GM12878 (cell line): ENCODE measurements around the gene CXXC5. TPM values are rescaled to one million over a fixed set of nuclear protein-coding genes. Genes with fewer than 3 reads are reported as not detected.

Experiments used
- ATAC-seq: fragments of 200-7000 bp; cut with Tn5 transposase; 3 replicates; pipeline ENCODE4 v1.9.1; 2020; ENCODE audit warnings: mild to moderate bottlenecking, moderate library complexity
- BruUV-seq: library from RNA; stranded (reverse); fragments of 400-500 nt; replicated peaks from 2 replicates; lab custom pipeline; 2021; lab: Mats Ljungman, UMichigan
- CTCF ChIA-PET: fragments of 300-600 bp; sonication (Branson Sonifier 250); formaldehyde crosslinking; extraction: SDS; loops from one replicate; lab custom pipeline; 2021; ENCODE audit warnings: inconsistent platforms; lab: Yijun Ruan, JAX
- POLR2A ChIA-PET: fragments of 350-600 bp; formaldehyde crosslinking; extraction: SDS; loops from one replicate; lab custom pipeline; 2021; ENCODE audit warnings: inconsistent platforms; lab: Charles Lee
- RAD21 ChIA-PET: fragments of 300-600 bp; sonication (Branson Sonifier 250); formaldehyde crosslinking; loops from one replicate; lab custom pipeline; 2023; ENCODE audit warnings: antibody characterized with exemption; ENCODE audit not compliant: unreplicated experiment; lab: Charles Lee
- SMC1A ChIA-PET: fragments of 300-600 bp; sonication (Branson Sonifier 250); formaldehyde crosslinking; loops from one replicate; lab custom pipeline; 2023; ENCODE audit not compliant: unreplicated experiment, uncharacterized antibody; lab: Charles Lee
- DNase-seq: peaks from one replicate; pipeline ENCODE4 v3.0.0-alpha.2; 2011; ENCODE audit warnings: low read depth, low spot score
- FAIRE-seq: peaks from 3 replicates; lab custom pipeline; 2011; peaks lifted over from hg19 to GRCh38; lab: Jason Lieb, UNC
- H2AFZ ChIP-seq: 2 replicates; pipeline ENCODE4 v1.6.0; 2011; ENCODE audit warnings: low read depth, low read length, control low read depth; ENCODE audit not compliant: control insufficient read depth
- H3K27ac ChIP-seq: 2 replicates; pipeline ENCODE4 v1.5.1; 2011; ENCODE audit warnings: control low read depth; ENCODE audit not compliant: control insufficient read depth, insufficient read depth
- H3K27me3 ChIP-seq, 2 experiments: replicated peaks in 1 of 2; 2 replicates each; pipeline versions ENCODE4 v1.6.0 to v1.6.1; 2011; ENCODE audit warnings: low read length in 1 of 2; ENCODE audit not compliant: control insufficient read depth in 2 of 2, insufficient read depth in 2 of 2
- H3K36me3 ChIP-seq, 2 experiments: 2 replicates each; pipeline ENCODE4 v1.5.1; 2011; ENCODE audit warnings: low read length in 1 of 2; ENCODE audit not compliant: control insufficient read depth in 2 of 2, insufficient read depth in 2 of 2
- H3K4me1 ChIP-seq: 2 replicates; pipeline ENCODE4 v1.6.1; 2011; ENCODE audit warnings: mild to moderate bottlenecking, low read length, moderate library complexity, mixed read lengths; ENCODE audit not compliant: control insufficient read depth, insufficient read depth
- H3K4me2 ChIP-seq: 2 replicates; pipeline ENCODE4 v1.6.0; 2011; ENCODE audit warnings: control low read depth; ENCODE audit not compliant: control insufficient read depth, insufficient read depth
- H3K4me3 ChIP-seq: fragments of 200-600 bp; sonication (generic); 2 replicates; pipeline ENCODE4 v1.5.1; 2016
- H3K79me2 ChIP-seq: 2 replicates; pipeline ENCODE4 v1.6.0; 2011; ENCODE audit warnings: low read length; ENCODE audit not compliant: control insufficient read depth, insufficient read depth
- H3K9ac ChIP-seq: 2 replicates; pipeline ENCODE4 v1.8.0; 2011; ENCODE audit warnings: low read length, control low read depth, mixed read lengths; ENCODE audit not compliant: control insufficient read depth, insufficient read depth
- H3K9me3 ChIP-seq: replicated peaks from 3 replicates; pipeline ENCODE4 v1.5.1; 2011; ENCODE audit warnings: mild to moderate bottlenecking, low read length; ENCODE audit not compliant: control insufficient read depth, insufficient read depth
- H4K20me1 ChIP-seq: 2 replicates; pipeline ENCODE4 v1.6.0; 2011; ENCODE audit not compliant: control insufficient read depth, insufficient read depth
- BHLHE40 ChIP-seq, 2 experiments: fragments of 450-650 bp in 1 of 2; IDR thresholded peaks; 2 replicates each; pipeline ENCODE4 v1.6.1; 2011 to 2017; ENCODE audit warnings: low read depth in 2 of 2, borderline replicate concordance in 1 of 2, improper control_type of control experiment in 1 of 2, low read length in 1 of 2, mild to moderate bottlenecking in 1 of 2
- CREM ChIP-seq: IDR thresholded peaks from 2 replicates; pipeline ENCODE4 v1.6.1; 2014; ENCODE audit warnings: antibody characterized with exemption, low read depth
- ESRRA ChIP-seq: IDR thresholded peaks from 2 replicates; pipeline ENCODE4 v1.6.1; 2012; ENCODE audit warnings: mild to moderate bottlenecking, low read length, improper control_type of control experiment
- FOXM1 ChIP-seq: IDR thresholded peaks from 2 replicates; pipeline ENCODE4 v1.6.1; 2012; ENCODE audit warnings: low read depth, mild to moderate bottlenecking, inconsistent platforms, low read length, moderate library complexity
- GATAD2B ChIP-seq: fragments of 450-650 bp; conservative IDR thresholded peaks from 2 replicates; pipeline ENCODE4 v1.6.1; 2017; ENCODE audit warnings: low read depth, mild to moderate bottlenecking, moderate library complexity
- HCFC1 ChIP-seq: fragments of 150-350 bp; IDR thresholded peaks from 2 replicates; pipeline ENCODE4 v1.6.1; 2014; ENCODE audit warnings: low read length
- HDAC6 ChIP-seq: fragments of 200-600 bp; sonication (generic); IDR thresholded peaks from one replicate; pipeline ENCODE4 v1.8.0; 2017; ENCODE audit warnings: antibody characterized with exemption; ENCODE audit not compliant: unreplicated experiment
- IRF4 ChIP-seq: IDR thresholded peaks from 2 replicates; pipeline ENCODE4 v1.6.1; 2011; ENCODE audit warnings: low read depth, low read length
- RELA ChIP-seq: fragments of 450-650 bp; IDR thresholded peaks from 2 replicates; pipeline ENCODE4 v1.8.0; 2014; ENCODE audit warnings: borderline replicate concordance; ENCODE audit not compliant: partially characterized antibody
- ZNF207 ChIP-seq: fragments of 450-650 bp; IDR thresholded peaks from 2 replicates; pipeline ENCODE4 v1.6.1; 2014; ENCODE audit warnings: antibody characterized with exemption, mild to moderate bottlenecking, borderline replicate concordance
- WGBS: methylation state at CpG from one replicate; pipeline ENCODE4 v1.1.6; 2016; ENCODE audit warnings: low lambda C conversion rate; ENCODE audit not compliant: insufficient replicate concordance, insufficient coverage; ENCODE audit errors: missing lambda C conversion rate; 5-methylcytosine and 5-hydroxymethylcytosine counted together
- in situ Hi-C: fragments of 300-500 bp; cut with MboI; formaldehyde crosslinking; loops from 9 replicates; pipeline ENCODE4 v1.14.3; 2018; ENCODE audit warnings: mixed read lengths
- intact Hi-C: fragments of 100-400 bp; cut with micrococcal nuclease; formaldehyde crosslinking; loops from one replicate; pipeline ENCODE4 v1.14.2; 2022; ENCODE audit not compliant: unreplicated experiment
- polyA plus RNA-seq, 11 experiments: library from polyadenylated mRNA; depleted of rRNA in 4 of 11; unstranded in 6 of 11; stranded (reverse) in 5 of 11; fragments of >200 nt; fragmentation: Nextera tagmentation in 4 of 11; fragmentation: Illumina TruSeq in 1 of 11; extraction: Ambion mirVana in 4 of 11; extraction: Trizol in 1 of 11; gene quantifications; 1 replicate in 1 of 11; 2 replicates in 10 of 11; pipeline versions ENCODE4 v1.2.1 to v1.2.3, GENCODE V29; 2011 to 2016; ENCODE audit warnings: inconsistent platforms in 2 of 11, missing spikeins in 2 of 11, low read depth in 1 of 11
- total RNA-seq, 4 experiments: library from RNA; depleted of rRNA in 3 of 4; stranded (reverse); fragments of >200 nt in 3 of 4; fragmentation: Illumina TruSeq in 1 of 4; extraction: Trizol in 1 of 4; gene quantifications; 2 replicates each; pipeline versions ENCODE4 v1.2.1 to v1.2.3, GENCODE V29; 2013 to 2021
- TF ChIP-seq, protein P1 (sequence below): IDR thresholded peaks from 2 replicates; pipeline ENCODE4 v1.6.1; 2012; ENCODE audit warnings: low read depth, low read length, improper control_type of control experiment
- TF ChIP-seq, protein P2 (sequence below): fragments of 450-650 bp; formaldehyde crosslinking; IDR thresholded peaks from 2 replicates; pipeline ENCODE4 v1.4.0; 2020; ENCODE audit warnings: mild to moderate bottlenecking, moderate library complexity
- TF ChIP-seq, protein P3 (sequence below): fragments of 450-650 bp; formaldehyde crosslinking; IDR thresholded peaks from 2 replicates; pipeline ENCODE4 v1.4.0; 2022; ENCODE audit warnings: mild to moderate bottlenecking, moderate library complexity

Gene CXXC5
- total and polyA plus RNA-seq, 10 of the 15 experiments (the other 5 are each of a cell fraction or from before 2014, with no cell fraction given), result 1.8 to 90.8 (median 40.7) TPM

DNA sequence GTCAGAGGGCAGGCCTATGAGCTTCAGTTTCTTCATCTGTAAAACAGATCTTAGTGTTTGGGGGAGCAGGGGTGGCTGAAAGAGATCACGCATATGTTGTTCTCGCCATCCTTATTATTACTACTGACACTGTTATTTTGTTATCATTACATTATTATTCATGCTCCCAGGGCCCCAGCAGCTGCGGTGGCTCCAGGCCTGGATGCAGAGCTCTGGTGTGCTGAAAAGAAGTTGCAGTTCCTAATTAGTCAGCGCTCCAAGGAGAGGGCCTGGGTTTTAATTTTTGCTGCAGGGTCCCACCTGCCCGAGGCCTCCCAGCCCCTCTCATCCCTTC is 19.5 kb downstream of the CXXC5 start (continued):
- TF ChIP-seq, protein P1, sequence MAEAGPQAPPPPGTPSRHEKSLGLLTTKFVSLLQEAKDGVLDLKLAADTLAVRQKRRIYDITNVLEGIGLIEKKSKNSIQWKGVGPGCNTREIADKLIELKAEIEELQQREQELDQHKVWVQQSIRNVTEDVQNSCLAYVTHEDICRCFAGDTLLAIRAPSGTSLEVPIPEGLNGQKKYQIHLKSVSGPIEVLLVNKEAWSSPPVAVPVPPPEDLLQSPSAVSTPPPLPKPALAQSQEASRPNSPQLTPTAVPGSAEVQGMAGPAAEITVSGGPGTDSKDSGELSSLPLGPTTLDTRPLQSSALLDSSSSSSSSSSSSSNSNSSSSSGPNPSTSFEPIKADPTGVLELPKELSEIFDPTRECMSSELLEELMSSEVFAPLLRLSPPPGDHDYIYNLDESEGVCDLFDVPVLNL, result no peak
- TF ChIP-seq ESRRA, result no peak
- no peak for TF ChIP-seq HCFC1

DNA sequence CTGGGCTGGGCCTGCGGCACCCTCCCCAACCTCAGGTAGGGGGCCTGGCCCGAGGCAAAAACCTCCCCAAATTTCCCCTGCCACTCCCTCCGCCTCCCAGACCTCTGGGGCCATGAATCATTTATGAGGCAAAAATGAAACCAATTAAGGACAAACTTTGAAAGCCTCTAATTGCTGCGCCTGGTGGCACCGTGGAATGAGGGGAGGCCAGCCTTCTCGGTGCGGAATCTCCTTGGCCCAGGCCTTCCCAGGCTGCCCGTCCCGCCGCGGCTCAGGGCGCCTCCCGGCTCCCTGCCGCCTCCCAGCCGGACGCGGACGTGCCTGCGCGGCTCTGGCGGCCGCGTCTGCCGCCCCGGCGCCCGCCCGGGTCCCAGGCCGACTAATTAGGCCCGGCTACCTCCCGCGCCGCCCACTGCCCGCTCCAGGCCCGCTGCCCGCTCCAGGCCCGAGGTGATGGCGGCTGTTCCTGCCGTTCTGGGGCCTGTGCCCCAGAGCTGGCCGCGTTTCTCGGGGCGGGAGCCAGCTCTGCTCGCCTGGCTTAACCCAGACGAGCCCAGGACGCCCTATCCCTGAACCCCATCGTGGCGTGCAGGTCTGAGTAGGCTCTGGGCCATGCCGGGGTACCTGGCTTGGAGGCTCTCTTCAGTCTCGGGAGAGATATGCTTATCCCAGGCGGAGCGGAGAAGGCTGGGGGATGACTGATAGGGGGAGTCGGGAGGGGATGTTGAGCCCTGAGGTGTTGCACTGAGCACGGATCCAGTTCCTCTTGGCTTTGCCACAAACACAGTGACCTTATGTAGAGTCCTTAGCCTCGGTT is 20.1 kb downstream of the CXXC5 start:
- Histone ChIP-seq H3K27ac (peak overlapping the region; percentile 99), H3K79me2 (peaks cover 98% of the 10 kb centered on the region), H3K27me3 (no peaks in the 10 kb centered on the region), H3K4me3 (peak overlapping the region; percentile 84), H3K9ac (peak overlapping the region; percentile 93), H4K20me1 (peaks cover 4% of the 10 kb centered on the region; the same call in 1 of the 2 replicates), H3K4me1 (peaks cover 76% of the 10 kb centered on the region), H3K9me3 (no peaks in the 10 kb centered on the region), H3K36me3 (peaks cover 6 to 16% of the 10 kb centered on the region in 2 experiments; a peak in 3 of 4 replicates), H2AFZ (no peak overlapping the region; the same call in 1 of the 2 replicates), H3K4me2 (peak overlapping the region; percentile 92)
- DNase-seq (no peak), ATAC-seq (peak; percentile 6), FAIRE-seq (peak; percentile 7)
- TSS peak; percentile 40 for BruUV-seq
- CTCF ChIA-PET, result interaction anchor here (1.0 to 13.8 kb wide), 7 partner anchors 9 to 98 kb away, joined by 3 to 186 read pairs (median 24); no protein-coding TSS in a partner anchor
- RAD21 ChIA-PET, result interaction anchor here (0.6 to 14.6 kb wide), 11 partner anchors 9 to 103 kb away, joined by 3 to 186 read pairs (median 24); partner anchors contain the start of gene CXXC5
- intact Hi-C loops (no loop called here), in situ Hi-C loops (no loop called here)
- POLR2A ChIA-PET, result interaction anchor here (0.6 to 16.9 kb wide), 11 partner anchors 9 to 101 kb away, joined by 3 to 163 read pairs (median 22); partner anchors contain the start of gene CXXC5
- SMC1A ChIA-PET, result interaction anchor here (0.9 to 13.6 kb wide), 7 partner anchors 8 to 102 kb away, joined by 3 to 151 read pairs (median 34); partner anchors contain the start of gene CXXC5
- 1% methylated on average over 44 of the region's 55 CpGs for WGBS
- TF ChIP-seq CREM (no peak; the same call in 1 of the 2 replicates), BHLHE40 (IDR thresholded peaks at IDR 0.05; ENCODE audit: borderline replicate concordance in 1 of 2, low read depth in 2 of 2, low read length in 1 of 2) (peak in 1 of 2 experiments; percentile 48; a peak in 1 of 4 replicates), HDAC6 (no peak), GATAD2B (peak; percentile 89), RELA (no peak), ZNF207 (no peak), FOXM1 (no peak), IRF4 (no peak)
- TF ChIP-seq, protein P2, sequence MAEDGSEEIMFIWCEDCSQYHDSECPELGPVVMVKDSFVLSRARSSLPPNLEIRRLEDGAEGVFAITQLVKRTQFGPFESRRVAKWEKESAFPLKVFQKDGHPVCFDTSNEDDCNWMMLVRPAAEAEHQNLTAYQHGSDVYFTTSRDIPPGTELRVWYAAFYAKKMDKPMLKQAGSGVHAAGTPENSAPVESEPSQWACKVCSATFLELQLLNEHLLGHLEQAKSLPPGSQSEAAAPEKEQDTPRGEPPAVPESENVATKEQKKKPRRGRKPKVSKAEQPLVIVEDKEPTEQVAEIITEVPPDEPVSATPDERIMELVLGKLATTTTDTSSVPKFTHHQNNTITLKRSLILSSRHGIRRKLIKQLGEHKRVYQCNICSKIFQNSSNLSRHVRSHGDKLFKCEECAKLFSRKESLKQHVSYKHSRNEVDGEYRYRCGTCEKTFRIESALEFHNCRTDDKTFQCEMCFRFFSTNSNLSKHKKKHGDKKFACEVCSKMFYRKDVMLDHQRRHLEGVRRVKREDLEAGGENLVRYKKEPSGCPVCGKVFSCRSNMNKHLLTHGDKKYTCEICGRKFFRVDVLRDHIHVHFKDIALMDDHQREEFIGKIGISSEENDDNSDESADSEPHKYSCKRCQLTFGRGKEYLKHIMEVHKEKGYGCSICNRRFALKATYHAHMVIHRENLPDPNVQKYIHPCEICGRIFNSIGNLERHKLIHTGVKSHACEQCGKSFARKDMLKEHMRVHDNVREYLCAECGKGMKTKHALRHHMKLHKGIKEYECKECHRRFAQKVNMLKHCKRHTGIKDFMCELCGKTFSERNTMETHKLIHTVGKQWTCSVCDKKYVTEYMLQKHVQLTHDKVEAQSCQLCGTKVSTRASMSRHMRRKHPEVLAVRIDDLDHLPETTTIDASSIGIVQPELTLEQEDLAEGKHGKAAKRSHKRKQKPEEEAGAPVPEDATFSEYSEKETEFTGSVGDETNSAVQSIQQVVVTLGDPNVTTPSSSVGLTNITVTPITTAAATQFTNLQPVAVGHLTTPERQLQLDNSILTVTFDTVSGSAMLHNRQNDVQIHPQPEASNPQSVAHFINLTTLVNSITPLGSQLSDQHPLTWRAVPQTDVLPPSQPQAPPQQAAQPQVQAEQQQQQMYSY (CRISPR knock-in tag), result no peak
- TF ChIP-seq, protein P3, sequence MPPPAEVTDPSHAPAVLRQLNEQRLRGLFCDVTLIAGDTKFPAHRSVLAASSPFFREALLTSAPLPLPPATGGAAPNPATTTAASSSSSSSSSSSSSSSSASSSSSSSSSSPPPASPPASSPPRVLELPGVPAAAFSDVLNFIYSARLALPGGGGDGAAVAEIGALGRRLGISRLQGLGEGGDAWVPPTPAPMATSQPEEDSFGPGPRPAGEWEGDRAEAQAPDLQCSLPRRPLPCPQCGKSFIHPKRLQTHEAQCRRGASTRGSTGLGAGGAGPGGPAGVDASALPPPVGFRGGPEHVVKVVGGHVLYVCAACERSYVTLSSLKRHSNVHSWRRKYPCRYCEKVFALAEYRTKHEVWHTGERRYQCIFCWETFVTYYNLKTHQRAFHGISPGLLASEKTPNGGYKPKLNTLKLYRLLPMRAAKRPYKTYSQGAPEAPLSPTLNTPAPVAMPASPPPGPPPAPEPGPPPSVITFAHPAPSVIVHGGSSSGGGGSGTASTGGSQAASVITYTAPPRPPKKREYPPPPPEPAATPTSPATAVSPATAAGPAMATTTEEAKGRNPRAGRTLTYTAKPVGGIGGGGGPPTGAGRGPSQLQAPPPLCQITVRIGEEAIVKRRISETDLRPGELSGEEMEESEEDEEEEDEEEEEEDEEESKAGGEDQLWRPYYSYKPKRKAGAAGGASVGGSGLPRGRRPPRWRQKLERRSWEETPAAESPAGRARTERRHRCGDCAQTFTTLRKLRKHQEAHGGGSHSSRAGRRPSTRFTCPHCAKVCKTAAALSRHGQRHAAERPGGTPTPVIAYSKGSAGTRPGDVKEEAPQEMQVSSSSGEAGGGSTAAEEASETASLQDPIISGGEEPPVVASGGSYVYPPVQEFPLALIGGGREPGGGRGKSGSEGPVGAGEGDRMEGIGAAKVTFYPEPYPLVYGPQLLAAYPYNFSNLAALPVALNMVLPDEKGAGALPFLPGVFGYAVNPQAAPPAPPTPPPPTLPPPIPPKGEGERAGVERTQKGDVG (CRISPR knock-in tag), result no peak
